Right cardiac atrium (tissue), 5 donors: ENCODE results near the gene FBLN7. TPM values are rescaled to one million over a fixed set of nuclear protein-coding genes. Genes with fewer than 3 reads are reported as not detected.
"Not testable (repeated sequence)": the region's sequence is repeated elsewhere in the genome, so short reads cannot be mapped to it uniquely, and the experiment has no call there.

Source experiments
- ATAC-seq, 2 donors: fragments of 200-7000 bp; cut with Tn5 transposase; one replicate each; pipeline versions ENCODE4 v1.8.0 to v1.9.1; 2020; ENCODE audit warnings: moderate library complexity in 2 of 2, mild to moderate bottlenecking in 1 of 2
- DNase-seq, 3 donors: peaks; one replicate each; pipeline ENCODE4 v3.0.0-alpha.2; 2020
- H3K27ac ChIP-seq: one replicate; pipeline ENCODE4 v1.5.1; 2013; ENCODE audit warnings: mild to moderate bottlenecking, low read length, control low read depth, moderate library complexity
- H3K27me3 ChIP-seq: one replicate; pipeline ENCODE4 v1.6.1; 2013; ENCODE audit not compliant: control insufficient read depth, insufficient read depth
- H3K4me1 ChIP-seq: one replicate; pipeline ENCODE4 v1.6.1; 2013; ENCODE audit warnings: low read length; ENCODE audit not compliant: control insufficient read depth, insufficient read depth
- H3K4me3 ChIP-seq: one replicate; pipeline ENCODE4 v1.5.1; 2013; ENCODE audit warnings: low read length, control low read depth
- H3K9me3 ChIP-seq: one replicate; pipeline ENCODE4 v1.6.1; 2013; ENCODE audit warnings: low read length; ENCODE audit not compliant: control insufficient read depth
- WGBS: extraction: QIAGEN DNeasy Blood & Tissue Kit; methylation state at CpG from one replicate; pipeline ENCODE4 v1.1.7; 2013; 5-methylcytosine and 5-hydroxymethylcytosine counted together
- intact Hi-C, 4 donors: fragments of 100-400 bp; cut with DNase I; formaldehyde crosslinking; loops; one replicate each; pipeline versions ENCODE4 v1.11.0 to v1.14.0; 2022 to 2023
- long read RNA-seq, 4 donors: library from polyadenylated mRNA; unstranded; transcript quantifications; one replicate each; pipeline ENCODE4 v2.0.0, GENCODE V29; 2020 to 2021
- polyA plus RNA-seq: library from polyadenylated mRNA; stranded (reverse); fragments of 200-250 nt; gene quantifications from one replicate; pipeline ENCODE4 v1.2.3, GENCODE V29; 2013
- total RNA-seq, 4 donors: library from RNA; stranded (reverse); fragmentation: NEBNext Ultra II Directional; extraction: Animal tissue kit (Norgen Biotek cat#: 25700); gene quantifications; one replicate each; pipeline ENCODE4 v1.2.1, GENCODE V29; 2021
- donor health status: healthy with polysubstance abuse.
- donor health status: DM: no; HTN: yes; CAD: no.
- donor health status: DM: no; HTN: no; CAD: no.
- donor health status: DM: no; HTN: yes; CAD: no; lungs with severe emphysema.
- donor health status: DM: yes; HTN: yes; CAD: no.

Gene FBLN7
- 1 to 10 TPM; 1.5 to 1.9 (median 1.7) TPM for total RNA-seq
- polyA plus RNA-seq: 1.3 TPM
- long read RNA-seq, donor 1, partial matches to known transcripts: 0 of 4 reads
- long read RNA-seq, donor 1, other reads (novel, unspliced or antisense): 2 of 4 reads
- long read RNA-seq, donor 2: 0 reads
- long read RNA-seq, donor 3, partial matches to known transcripts: 0 of 2 reads
- long read RNA-seq, donor 3, other reads (novel, unspliced or antisense): 0 of 2 reads
- long read RNA-seq, donor 4, partial matches to known transcripts: 0 of 1 reads
- long read RNA-seq, donor 4, other reads (novel, unspliced or antisense): 0 of 1 reads

- no peaks in the 10 kb centered on the region for H3K9me3 ChIP-seq
- no peak within 1 kb of the TSS for H3K27ac ChIP-seq
- H3K27me3 ChIP-seq: no peaks in the 10 kb centered on the region
- peak in 1 of 3 donors; percentile 66 for DNase-seq
- H3K4me3 ChIP-seq: peak within 1 kb of the TSS; percentile 77
- intact Hi-C loops: loop anchor here in 1 of 4 donors (10.0 kb wide), 1 partner anchor 296 kb away; the partner anchor contains the start of gene RGPD8
- WGBS: 1% methylated on average over 84 of the region's 84 CpGs
- H3K4me1 ChIP-seq: no peaks in the 10 kb centered on the region
- ATAC-seq: peak; percentile 59 to 64
These were observed at the start of gene FBLN7 for GRCh38 chr2:112138159-112139032. FBLN7 (plus strand) TSS chr2:112138385; CDS start chr2:112138656, 271 bp downstream.

DNA sequence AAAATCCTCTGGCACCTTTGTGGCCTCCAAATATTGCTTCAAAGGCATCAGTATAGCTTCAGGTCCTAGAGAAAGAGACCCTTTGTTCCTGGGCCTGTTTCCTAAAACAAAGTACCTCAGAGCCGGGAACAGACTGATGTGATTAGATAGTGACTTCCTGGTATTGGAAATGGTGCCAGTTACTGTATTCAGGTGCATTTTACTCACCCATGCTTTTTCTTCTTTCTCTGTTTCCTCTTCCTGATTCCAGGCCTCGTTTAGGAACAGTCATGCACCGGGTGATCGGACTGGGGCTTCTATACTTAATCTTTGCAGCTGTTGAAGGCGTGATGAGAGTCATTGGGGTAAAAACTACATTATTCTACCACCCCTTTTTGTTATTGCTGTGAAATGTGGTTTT, 48.8 kb upstream of the FBLN7 start:
- H3K4me1 ChIP-seq: no peaks in the 10 kb centered on the region
- intact Hi-C loops: no loop called here
- no peak for DNase-seq
- H3K27ac ChIP-seq: no peak overlapping the region
- 72% methylated on average over 5 of the region's 5 CpGs for WGBS
- no peak overlapping the region for H3K4me3 ChIP-seq
- no peaks in the 10 kb centered on the region for H3K27me3 ChIP-seq
- no peaks in the 10 kb centered on the region for H3K9me3 ChIP-seq
- no peak for ATAC-seq

DNA sequence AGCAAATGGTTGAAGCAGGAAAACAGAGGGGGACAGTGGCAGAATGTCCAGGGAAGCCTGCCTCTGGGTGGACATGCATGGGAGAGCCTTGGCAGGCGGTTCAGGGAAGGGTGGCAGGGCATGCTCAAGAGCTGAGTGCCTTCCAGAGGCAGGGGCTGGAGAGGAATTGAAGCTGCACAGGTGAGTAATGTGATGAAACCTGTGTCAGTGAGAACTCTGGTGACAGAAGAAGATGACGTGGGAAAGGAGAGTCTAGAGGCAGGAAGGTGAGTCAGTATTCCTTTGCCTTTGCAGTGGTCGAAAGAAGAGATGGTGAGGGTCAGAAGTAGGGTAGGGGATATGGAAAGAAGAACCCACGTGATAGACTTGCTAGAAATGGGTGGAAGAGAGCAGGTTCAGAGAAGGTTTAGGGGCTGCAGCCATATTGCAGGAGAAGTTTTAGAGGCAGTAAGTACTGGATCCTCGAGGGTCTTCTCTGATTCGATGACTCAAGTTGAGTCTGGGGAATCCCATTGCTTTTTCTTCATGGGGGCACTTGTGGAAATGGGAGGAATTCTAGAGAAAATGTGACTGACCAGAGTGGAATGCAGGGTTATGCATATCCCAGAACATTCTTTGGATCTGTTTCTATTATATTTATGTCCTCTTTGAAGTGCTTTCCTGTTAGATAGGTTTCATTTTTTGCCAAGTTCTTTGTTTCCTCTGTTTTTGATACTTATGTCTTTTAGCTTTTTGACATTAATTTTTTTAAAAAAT, 45.7 kb upstream of the FBLN7 start:
- no peaks in the 10 kb centered on the region for H3K9me3 ChIP-seq
- H3K4me1 ChIP-seq: no peaks in the 10 kb centered on the region
- intact Hi-C loops: no loop called here
- no peak overlapping the region for H3K4me3 ChIP-seq
- H3K27me3 ChIP-seq: no peaks in the 10 kb centered on the region
- DNase-seq (no peak), ATAC-seq (no peak)
- H3K27ac ChIP-seq: no peak overlapping the region
- WGBS: 82% methylated on average over 6 of the region's 6 CpGs

GRCh38 chr2:112093216-112093615, 45.0 kb upstream of the FBLN7 start:
- Histone ChIP-seq H3K27me3 (no peaks in the 10 kb centered on the region), H3K4me1 (no peaks in the 10 kb centered on the region), H3K4me3 (no peak overlapping the region), H3K27ac (no peak overlapping the region), H3K9me3 (no peaks in the 10 kb centered on the region)
- intact Hi-C loops: no loop called here
- ATAC-seq (no peak), DNase-seq (no peak)
- 70% methylated on average over 1 of the region's 1 CpG for WGBS

GRCh38 chr2:112095681-112096080, 42.5 kb upstream of the FBLN7 start:
- Histone ChIP-seq H3K9me3 (no peaks in the 10 kb centered on the region), H3K4me1 (no peaks in the 10 kb centered on the region), H3K27ac (no peak overlapping the region), H3K27me3 (no peaks in the 10 kb centered on the region), H3K4me3 (no peak overlapping the region)
- ATAC-seq: no peak
- WGBS: 81% methylated on average over 1 of the region's 1 CpG
- no peak for DNase-seq
- intact Hi-C loops: no loop called here

GRCh38 chr2:112096098-112096497, 42.1 kb upstream of the FBLN7 start:
- no peak for DNase-seq
- H3K27me3 ChIP-seq: no peaks in the 10 kb centered on the region
- no peak overlapping the region for H3K27ac ChIP-seq
- intact Hi-C loops: no loop called here
- no peak overlapping the region for H3K4me3 ChIP-seq
- 83% methylated on average over 10 of the region's 10 CpGs for WGBS
- H3K4me1 ChIP-seq: no peaks in the 10 kb centered on the region
- no peak for ATAC-seq
- H3K9me3 ChIP-seq: no peaks in the 10 kb centered on the region

GRCh38 chr2:112108178-112108832, 29.9 kb upstream of the FBLN7 start:
- no peak for ATAC-seq
- 68% methylated on average over 1 of the region's 1 CpG for WGBS

DNA sequence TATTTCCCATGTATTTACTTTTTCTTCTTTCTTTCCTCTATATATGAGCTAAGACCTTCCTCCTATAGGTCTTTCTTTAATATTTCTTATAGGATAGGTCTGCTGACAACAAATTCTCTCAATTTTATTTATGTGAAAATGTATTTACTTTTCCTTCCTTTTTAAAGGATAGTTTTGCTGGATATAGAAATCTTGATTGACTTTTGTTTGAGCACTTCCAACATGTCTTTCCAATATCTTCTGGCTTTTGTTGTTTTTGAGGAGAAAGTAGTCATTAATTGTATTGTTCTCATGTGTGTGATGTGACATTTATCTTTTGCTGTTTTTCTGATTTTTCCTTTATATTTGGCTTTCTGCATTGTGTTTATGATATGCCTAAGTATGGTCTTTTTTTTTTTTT, 28.9 kb upstream of the FBLN7 start:
- no peak overlapping the region for H3K27ac ChIP-seq
- no peak overlapping the region for H3K4me3 ChIP-seq
- ATAC-seq (no peak), DNase-seq (no peak)
- no peaks in the 10 kb centered on the region for H3K27me3 ChIP-seq
- no peaks in the 10 kb centered on the region for H3K4me1 ChIP-seq
- intact Hi-C loops: no loop called here
- H3K9me3 ChIP-seq: no peaks in the 10 kb centered on the region

More at GRCh38 chr2:112108178-112108832, 29.9 kb upstream of the FBLN7 start:
- Histone ChIP-seq H3K9me3 (no peaks in the 10 kb centered on the region), H3K27ac (no peak overlapping the region), H3K27me3 (no peaks in the 10 kb centered on the region), H3K4me1 (no peaks in the 10 kb centered on the region), H3K4me3 (no peak overlapping the region)
- DNase-seq: no peak
- intact Hi-C loops: no loop called here

- DNase-seq (no peak), ATAC-seq (no peak)
- no peak overlapping the region for H3K4me3 ChIP-seq
- H3K27ac ChIP-seq: no peak overlapping the region
- no peaks in the 10 kb centered on the region for H3K27me3 ChIP-seq
- H3K4me1 ChIP-seq: no peaks in the 10 kb centered on the region
- H3K9me3 ChIP-seq: no peaks in the 10 kb centered on the region
- WGBS: 100% methylated on average over 1 of the region's 1 CpG
- intact Hi-C loops: no loop called here
These were observed 27.2 kb upstream of the FBLN7 start for GRCh38 chr2:112110966-112111365.

GRCh38 chr2:112113354-112113753, 24.8 kb upstream of the FBLN7 start:
- DNase-seq, H3K9me3 ChIP-seq, H3K4me3 ChIP-seq, ATAC-seq, H3K27me3 ChIP-seq, H3K27ac ChIP-seq, H3K4me1 ChIP-seq, intact Hi-C loops: not testable (repeated sequence)
- 96% methylated on average over 4 of the region's 4 CpGs for WGBS
